Peyer's patch (tissue), 4 donors: ENCODE results near the gene SULT1B1. TPM values are rescaled to one million over a fixed set of nuclear protein-coding genes. Genes with fewer than 3 reads are reported as not detected.

Experiments
- DNase-seq, 3 donors: peaks; one replicate each; pipeline ENCODE4 v3.0.0-alpha.2; 2017 to 2019
- H3K27ac ChIP-seq, 4 donors: fragments of 200-600 bp; sonication (generic); one replicate each; pipeline ENCODE4 v1.5.1; 2016 to 2019
- H3K27me3 ChIP-seq, 2 donors: fragments of 200-600 bp; sonication (generic); one replicate each; pipeline ENCODE4 v1.5.1; 2019
- H3K36me3 ChIP-seq, 3 donors: fragments of 200-600 bp; sonication (generic); one replicate each; pipeline ENCODE4 v1.5.1; 2016 to 2019
- H3K4me1 ChIP-seq, 4 donors: fragments of 200-600 bp; sonication (generic); one replicate each; pipeline ENCODE4 v1.5.1; 2016 to 2019
- H3K4me3 ChIP-seq, 4 donors: fragments of 200-600 bp; sonication (generic); 1 replicate in 3 of 4; 2 replicates in 1 of 4; pipeline ENCODE4 v1.5.1; 2016 to 2019; ENCODE audit warnings: mild to moderate bottlenecking in 1 of 4
- H3K9me3 ChIP-seq, 4 donors: fragments of 200-600 bp; sonication (generic); one replicate each; pipeline ENCODE4 v1.5.1; 2016 to 2019; ENCODE audit warnings: mild to moderate bottlenecking in 1 of 4
- POLR2A ChIP-seq, 2 donors: fragments of 450-650 bp; IDR thresholded peaks; one replicate each; pipeline ENCODE4 v1.5.1; 2017; ENCODE audit warnings: antibody characterized with exemption in 2 of 2, mild to moderate bottlenecking in 2 of 2, moderate library complexity in 2 of 2
- total RNA-seq, 4 donors: library from RNA; depleted of rRNA; stranded (reverse); fragments of >200 nt; gene quantifications; one replicate each; pipeline ENCODE4 v1.1.0, GENCODE V29; 2016
- TF ChIP-seq, protein P1 (sequence below), 6 experiments: fragments of 450-650 bp in 4 of 6; fragments of 200-600 bp in 2 of 6; sonication (generic) in 1 of 6; IDR thresholded peaks; one replicate each; pipeline ENCODE4 v1.5.1; 2017 to 2019; ENCODE audit warnings: antibody characterized with exemption in 6 of 6, mild to moderate bottlenecking in 3 of 6, moderate library complexity in 1 of 6

Gene SULT1B1
- total RNA-seq, 4 donors from 2014 or later = 15.7 to 137 (median 99.9) TPM

- Histone ChIP-seq H3K36me3 (no peaks in the 10 kb centered on the region), H3K4me3 (no peak overlapping the region), H3K4me1 (no peaks in the 10 kb centered on the region), H3K27ac (no peak overlapping the region), H3K27me3 (no peaks in the 10 kb centered on the region), H3K9me3 (no peaks in the 10 kb centered on the region)
- no peak for TF ChIP-seq POLR2A (IDR thresholded peaks at IDR 0.05)
- TF ChIP-seq, protein P1, sequence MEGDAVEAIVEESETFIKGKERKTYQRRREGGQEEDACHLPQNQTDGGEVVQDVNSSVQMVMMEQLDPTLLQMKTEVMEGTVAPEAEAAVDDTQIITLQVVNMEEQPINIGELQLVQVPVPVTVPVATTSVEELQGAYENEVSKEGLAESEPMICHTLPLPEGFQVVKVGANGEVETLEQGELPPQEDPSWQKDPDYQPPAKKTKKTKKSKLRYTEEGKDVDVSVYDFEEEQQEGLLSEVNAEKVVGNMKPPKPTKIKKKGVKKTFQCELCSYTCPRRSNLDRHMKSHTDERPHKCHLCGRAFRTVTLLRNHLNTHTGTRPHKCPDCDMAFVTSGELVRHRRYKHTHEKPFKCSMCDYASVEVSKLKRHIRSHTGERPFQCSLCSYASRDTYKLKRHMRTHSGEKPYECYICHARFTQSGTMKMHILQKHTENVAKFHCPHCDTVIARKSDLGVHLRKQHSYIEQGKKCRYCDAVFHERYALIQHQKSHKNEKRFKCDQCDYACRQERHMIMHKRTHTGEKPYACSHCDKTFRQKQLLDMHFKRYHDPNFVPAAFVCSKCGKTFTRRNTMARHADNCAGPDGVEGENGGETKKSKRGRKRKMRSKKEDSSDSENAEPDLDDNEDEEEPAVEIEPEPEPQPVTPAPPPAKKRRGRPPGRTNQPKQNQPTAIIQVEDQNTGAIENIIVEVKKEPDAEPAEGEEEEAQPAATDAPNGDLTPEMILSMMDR (IDR thresholded peaks at IDR 0.05) = no peak
- no peak for DNase-seq
These were observed 24.9 kb upstream of the SULT1B1 start for GRCh38 chr4:69785211-69785831.

DNA sequence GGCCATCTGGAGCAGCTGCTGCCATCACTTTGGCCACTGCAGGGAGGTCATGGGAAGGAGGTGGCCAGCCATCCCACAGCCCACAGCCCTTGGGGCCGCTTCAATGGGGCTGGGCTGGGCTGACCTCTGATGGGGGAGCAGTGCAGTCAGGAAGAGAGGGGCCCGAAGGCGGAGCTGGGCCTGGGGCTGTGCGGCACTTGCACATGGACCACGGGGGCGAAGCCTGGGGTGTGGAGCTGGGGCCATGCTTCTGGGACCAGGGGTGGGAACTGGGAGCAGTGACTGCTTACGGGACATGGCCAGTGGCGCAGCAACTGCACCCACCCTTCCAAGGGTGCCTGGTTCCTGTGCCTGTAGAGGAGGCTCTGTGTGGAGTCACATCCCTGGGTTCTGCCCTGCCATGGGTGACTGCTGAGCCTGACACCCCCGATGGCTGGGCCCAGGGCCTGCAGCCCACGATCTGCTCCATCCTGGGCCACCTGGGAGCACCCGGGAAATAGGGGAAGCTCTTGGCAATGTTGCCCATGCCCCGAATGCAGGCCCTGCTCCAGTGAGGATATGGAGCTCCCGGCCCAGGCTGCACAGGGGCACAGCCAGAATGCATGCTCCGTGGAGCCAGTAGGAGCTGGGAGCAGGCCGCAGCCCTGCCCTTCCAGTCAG is 22.4 kb upstream of the SULT1B1 start:
- no peaks in the 10 kb centered on the region for H3K4me1 ChIP-seq
- no peak for DNase-seq
- no peaks in the 10 kb centered on the region for H3K36me3 ChIP-seq
- H3K4me3 ChIP-seq = no peak overlapping the region
- H3K27ac ChIP-seq = no peak overlapping the region
- TF ChIP-seq, protein P1 (IDR thresholded peaks at IDR 0.05) = no peak
- no peaks in the 10 kb centered on the region for H3K27me3 ChIP-seq
- no peaks in the 10 kb centered on the region for H3K9me3 ChIP-seq

DNA sequence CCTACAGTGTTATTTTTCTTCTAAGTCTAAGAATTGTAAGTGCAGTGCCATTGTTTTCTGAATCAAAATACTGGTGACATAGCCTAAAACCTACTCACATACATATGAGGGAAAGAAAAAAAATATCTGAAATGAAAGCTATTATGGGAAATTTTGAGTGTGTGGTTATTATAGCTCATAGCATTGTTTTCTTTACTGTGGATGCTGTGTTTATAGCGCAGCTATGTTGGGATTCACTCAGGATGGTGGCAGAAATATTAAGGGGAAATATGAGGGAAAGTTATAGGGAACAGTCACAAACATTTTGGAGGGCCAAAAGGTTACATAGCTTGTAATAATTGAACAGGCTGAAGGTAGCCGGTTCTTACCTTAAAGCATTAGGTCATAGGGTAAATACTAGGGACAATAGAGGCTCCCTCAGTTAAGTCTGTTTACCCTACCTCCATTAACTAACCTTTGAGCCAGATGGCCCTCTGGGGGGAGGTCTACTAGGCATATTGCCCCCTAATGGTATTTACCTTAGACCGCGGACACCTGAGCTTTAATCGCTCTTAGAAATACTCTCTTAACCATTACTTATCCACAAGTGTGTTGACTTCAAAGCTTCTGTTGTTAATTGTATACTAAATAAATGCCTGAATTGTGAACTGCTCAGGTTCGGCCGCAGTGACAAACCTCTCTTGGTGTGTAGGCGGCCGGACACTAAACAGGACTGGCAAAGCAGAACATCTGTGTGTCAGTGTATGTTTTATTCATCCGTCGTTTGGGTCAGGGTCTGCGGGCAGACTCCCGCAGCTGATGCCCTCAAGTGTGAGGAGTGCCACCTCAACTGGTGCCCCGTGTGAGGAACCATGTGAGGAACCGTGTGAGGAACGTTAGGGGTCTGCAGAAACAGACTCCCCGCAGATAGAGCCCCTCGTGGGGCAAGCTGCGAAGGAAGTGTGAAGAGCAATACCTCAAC is 21.3 kb upstream of the SULT1B1 start:
- no peaks in the 10 kb centered on the region for H3K9me3 ChIP-seq
- no peak for DNase-seq
- no peaks in the 10 kb centered on the region for H3K27me3 ChIP-seq
- no peaks in the 10 kb centered on the region for H3K36me3 ChIP-seq
- H3K27ac ChIP-seq = no peak overlapping the region
- no peaks in the 10 kb centered on the region for H3K4me1 ChIP-seq
- TF ChIP-seq, protein P1 (IDR thresholded peaks at IDR 0.05) = no peak
- no peak for TF ChIP-seq POLR2A (IDR thresholded peaks at IDR 0.05)
- H3K4me3 ChIP-seq = no peak overlapping the region

DNA sequence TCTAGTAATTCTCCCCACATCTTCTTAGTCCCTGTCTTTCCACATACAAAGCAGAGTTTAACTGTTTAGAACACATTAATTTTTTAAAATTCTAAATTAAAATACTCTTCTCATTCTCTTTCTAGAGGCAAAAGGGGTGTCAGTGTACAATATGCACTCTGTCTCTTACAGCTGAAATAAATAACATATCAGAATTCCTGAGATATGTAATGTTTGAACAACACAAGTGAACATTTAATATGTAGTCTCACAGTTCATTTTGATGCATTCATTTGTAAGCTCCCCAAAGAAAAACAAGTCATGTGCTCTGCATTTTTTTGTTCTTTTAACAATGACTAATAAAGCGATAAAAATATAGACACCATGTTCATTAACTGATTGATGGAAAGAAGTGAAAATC is 19.7 kb upstream of the SULT1B1 start:
- no peak overlapping the region for H3K27ac ChIP-seq
- DNase-seq = no peak
- no peak overlapping the region for H3K4me3 ChIP-seq
- H3K9me3 ChIP-seq = no peaks in the 10 kb centered on the region
- no peak for TF ChIP-seq POLR2A (IDR thresholded peaks at IDR 0.05)
- TF ChIP-seq, protein P1 (IDR thresholded peaks at IDR 0.05) = no peak
- no peaks in the 10 kb centered on the region for H3K4me1 ChIP-seq
- H3K27me3 ChIP-seq = no peaks in the 10 kb centered on the region
- H3K36me3 ChIP-seq = no peaks in the 10 kb centered on the region

- H3K9me3 ChIP-seq = no peaks in the 10 kb centered on the region
- H3K27me3 ChIP-seq = no peaks in the 10 kb centered on the region
- no peak for DNase-seq
- no peak overlapping the region for H3K27ac ChIP-seq
- H3K36me3 ChIP-seq = no peaks in the 10 kb centered on the region
- no peak overlapping the region for H3K4me3 ChIP-seq
- H3K4me1 ChIP-seq = no peaks in the 10 kb centered on the region
- no peak for TF ChIP-seq POLR2A (IDR thresholded peaks at IDR 0.05)
- TF ChIP-seq, protein P1 (IDR thresholded peaks at IDR 0.05) = no peak
These were observed 16.3 kb upstream of the SULT1B1 start for GRCh38 chr4:69776696-69777095.
